ENCODE results near the gene PTPMT1. TPM values are rescaled to one million over a fixed set of nuclear protein-coding genes. Genes with fewer than 3 reads are reported as not detected.

The PTPMT1 gene
- total RNA-seq, 1 donor from 2014 or later = 68.5 TPM

GRCh38 chr11:47589584-47589976 lies 24.2 kb downstream of the PTPMT1 start:
- H3K27me3 ChIP-seq = peaks cover 6% of the 10 kb centered on the region
- TF ChIP-seq POLR2AphosphoS5 (IDR thresholded peaks at IDR 0.05; ENCODE audit: insufficient read depth in 1 of 2, low read depth in 1 of 2) (no peak), POLR2A (IDR thresholded peaks at IDR 0.05) (no peak), CTCF (IDR thresholded peaks at IDR 0.05) (no peak)
- peaks cover 0 to 4% of the 10 kb centered on the region in 2 donors for H3K36me3 ChIP-seq
- no peak overlapping the region for H3K27ac ChIP-seq
- peak overlapping the region; percentile 41 to 48 for H3K4me3 ChIP-seq
- H3K4me1 ChIP-seq = peaks cover 30% of the 10 kb centered on the region
- intact Hi-C loops (cut with DNase I) = no loop called here
- H3K9me3 ChIP-seq = no peaks in the 10 kb centered on the region
- DNase-seq (ENCODE audit: extremely low spot score in 2 of 2) = no peak

GRCh38 chr11:47589977-47590861 lies 24.8 kb downstream of the PTPMT1 start:
- no peak overlapping the region for H3K27ac ChIP-seq
- H3K9me3 ChIP-seq = no peaks in the 10 kb centered on the region
- TF ChIP-seq POLR2AphosphoS5 (IDR thresholded peaks at IDR 0.05; ENCODE audit: insufficient read depth in 1 of 2, low read depth in 1 of 2) (peak in 1 of 2 donors; percentile 52), POLR2A (IDR thresholded peaks at IDR 0.05) (no peak)
- H3K4me1 ChIP-seq = peaks cover 30% of the 10 kb centered on the region
- DNase-seq (ENCODE audit: extremely low spot score in 2 of 2) = no peak
- peaks cover 6% of the 10 kb centered on the region for H3K27me3 ChIP-seq
- H3K4me3 ChIP-seq = peak overlapping the region; percentile 41 to 48
- intact Hi-C loops (cut with DNase I) = no loop called here
- H3K36me3 ChIP-seq = no peaks in the 10 kb centered on the region

- Histone ChIP-seq H3K36me3 (no peaks in the 10 kb centered on the region), H3K4me1 (peaks cover 26% of the 10 kb centered on the region), H3K9me3 (no peaks in the 10 kb centered on the region), H3K27me3 (peaks cover 6% of the 10 kb centered on the region), H3K27ac (no peak overlapping the region), H3K4me3 (no peak overlapping the region)
- no peak for DNase-seq (ENCODE audit: extremely low spot score in 2 of 2)
- intact Hi-C loops (cut with DNase I) = no loop called here
- TF ChIP-seq POLR2A (IDR thresholded peaks at IDR 0.05) (no peak), CTCF (IDR thresholded peaks at IDR 0.05) (no peak), POLR2AphosphoS5 (IDR thresholded peaks at IDR 0.05; ENCODE audit: insufficient read depth in 1 of 2, low read depth in 1 of 2) (no peak)
These were observed 26.4 kb downstream of the PTPMT1 start for GRCh38 chr11:47591764-47592163.

GRCh38 chr11:47592251-47592650 lies 26.9 kb downstream of the PTPMT1 start:
- peaks cover 6% of the 10 kb centered on the region for H3K27me3 ChIP-seq
- no peak for TF ChIP-seq POLR2A (IDR thresholded peaks at IDR 0.05)
- TF ChIP-seq CTCF (IDR thresholded peaks at IDR 0.05) = no peak
- TF ChIP-seq POLR2AphosphoS5 (IDR thresholded peaks at IDR 0.05; ENCODE audit: insufficient read depth in 1 of 2, low read depth in 1 of 2) = no peak
- intact Hi-C loops (cut with DNase I) = no loop called here

GRCh38 chr11:47592970-47593369 lies 27.6 kb downstream of the PTPMT1 start:
- no peak overlapping the region for H3K4me3 ChIP-seq
- no peak overlapping the region for H3K27ac ChIP-seq
- H3K9me3 ChIP-seq = no peaks in the 10 kb centered on the region
- intact Hi-C loops (cut with DNase I) = no loop called here
- H3K27me3 ChIP-seq = peaks cover 6% of the 10 kb centered on the region
- H3K36me3 ChIP-seq = no peaks in the 10 kb centered on the region
- no peak for DNase-seq (ENCODE audit: extremely low spot score in 2 of 2)
- H3K4me1 ChIP-seq = peaks cover 16% of the 10 kb centered on the region
- TF ChIP-seq CTCF (IDR thresholded peaks at IDR 0.05) = no peak
- no peak for TF ChIP-seq POLR2AphosphoS5 (IDR thresholded peaks at IDR 0.05; ENCODE audit: insufficient read depth in 1 of 2, low read depth in 1 of 2)
- no peak for TF ChIP-seq POLR2A (IDR thresholded peaks at IDR 0.05)

More at GRCh38 chr11:47592251-47592650, 26.9 kb downstream of the PTPMT1 start:
- Histone ChIP-seq H3K36me3 (no peaks in the 10 kb centered on the region), H3K4me3 (no peak overlapping the region), H3K4me1 (peaks cover 23% of the 10 kb centered on the region), H3K9me3 (no peaks in the 10 kb centered on the region), H3K27ac (no peak overlapping the region)
- DNase-seq (ENCODE audit: extremely low spot score in 2 of 2) = no peak
